Liver (tissue), 3 donors: ENCODE results near the gene VSIR.

Experiments used
- HNF4G ChIP-seq: IDR thresholded peaks from 2 replicates; pipeline ENCODE4 v1.6.1; 2016; ENCODE audit warnings: antibody characterized with exemption
- JUND ChIP-seq, 2 donors: IDR thresholded peaks; 2 replicates each; pipeline ENCODE4 v1.6.1; 2016; ENCODE audit warnings: antibody characterized with exemption in 2 of 2
- RAD21 ChIP-seq, 2 donors: IDR thresholded peaks; 2 replicates each; pipeline ENCODE4 v1.6.1; 2016; ENCODE audit warnings: antibody characterized with exemption in 2 of 2, mild to moderate bottlenecking in 2 of 2
- SP1 ChIP-seq: IDR thresholded peaks from 2 replicates; pipeline ENCODE4 v1.6.1; 2018; ENCODE audit warnings: antibody characterized with exemption, mild to moderate bottlenecking
- TAF1 ChIP-seq: conservative IDR thresholded peaks from 2 replicates; pipeline ENCODE4 v1.6.1; 2016; ENCODE audit warnings: antibody characterized with exemption, mild to moderate bottlenecking
- YY1 ChIP-seq: IDR thresholded peaks from 2 replicates; pipeline ENCODE4 v1.6.1; 2016; ENCODE audit warnings: antibody characterized with exemption, mild to moderate bottlenecking
- TF ChIP-seq, protein P1 (sequence below): fragments of 150-350 bp; IDR thresholded peaks from 2 replicates; pipeline ENCODE4 v1.5.1; 2017; ENCODE audit warnings: improper control_type of control experiment, low read depth, low read length; ENCODE audit not compliant: missing input control
- TF ChIP-seq, protein P2 (sequence below): IDR thresholded peaks from 2 replicates; pipeline ENCODE4 v1.6.1; 2016; ENCODE audit warnings: antibody characterized with exemption
- TF ChIP-seq, protein P3 (sequence below): IDR thresholded peaks from 2 replicates; pipeline ENCODE4 v1.6.1; 2016; ENCODE audit warnings: antibody characterized with exemption, mild to moderate bottlenecking
- TF ChIP-seq, protein P4 (sequence below): IDR thresholded peaks from 2 replicates; pipeline ENCODE4 v1.6.1; 2016; ENCODE audit warnings: antibody characterized with exemption
- donor health status: healthy.
- donor health status: healthy.

DNA sequence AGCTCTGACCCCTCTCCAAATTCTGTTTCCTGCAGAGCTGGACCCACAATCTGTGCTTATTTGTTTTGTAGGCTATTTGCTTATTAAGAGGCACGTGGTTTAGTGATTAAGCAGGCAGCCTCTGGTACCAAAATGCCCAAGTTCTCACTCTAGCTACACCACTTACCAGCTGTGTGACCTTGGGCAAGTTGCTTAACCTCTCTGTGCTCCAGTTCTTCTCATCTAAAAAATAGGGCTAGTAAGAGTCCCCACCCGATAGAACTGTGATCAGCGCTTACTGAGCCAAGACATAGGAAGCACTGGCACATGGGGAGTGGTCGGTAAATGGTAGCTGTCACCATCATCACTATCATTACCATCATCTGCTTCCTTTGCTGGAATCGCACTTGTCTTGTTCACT, 74.6 kb downstream of the VSIR start:
- TF ChIP-seq, protein P1, sequence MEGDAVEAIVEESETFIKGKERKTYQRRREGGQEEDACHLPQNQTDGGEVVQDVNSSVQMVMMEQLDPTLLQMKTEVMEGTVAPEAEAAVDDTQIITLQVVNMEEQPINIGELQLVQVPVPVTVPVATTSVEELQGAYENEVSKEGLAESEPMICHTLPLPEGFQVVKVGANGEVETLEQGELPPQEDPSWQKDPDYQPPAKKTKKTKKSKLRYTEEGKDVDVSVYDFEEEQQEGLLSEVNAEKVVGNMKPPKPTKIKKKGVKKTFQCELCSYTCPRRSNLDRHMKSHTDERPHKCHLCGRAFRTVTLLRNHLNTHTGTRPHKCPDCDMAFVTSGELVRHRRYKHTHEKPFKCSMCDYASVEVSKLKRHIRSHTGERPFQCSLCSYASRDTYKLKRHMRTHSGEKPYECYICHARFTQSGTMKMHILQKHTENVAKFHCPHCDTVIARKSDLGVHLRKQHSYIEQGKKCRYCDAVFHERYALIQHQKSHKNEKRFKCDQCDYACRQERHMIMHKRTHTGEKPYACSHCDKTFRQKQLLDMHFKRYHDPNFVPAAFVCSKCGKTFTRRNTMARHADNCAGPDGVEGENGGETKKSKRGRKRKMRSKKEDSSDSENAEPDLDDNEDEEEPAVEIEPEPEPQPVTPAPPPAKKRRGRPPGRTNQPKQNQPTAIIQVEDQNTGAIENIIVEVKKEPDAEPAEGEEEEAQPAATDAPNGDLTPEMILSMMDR: no peak
- TF ChIP-seq RAD21 (IDR thresholded peaks at IDR 0.05): no peak
- no peak for TF ChIP-seq HNF4G
- TF ChIP-seq SP1: no peak
- TF ChIP-seq, protein P2, sequence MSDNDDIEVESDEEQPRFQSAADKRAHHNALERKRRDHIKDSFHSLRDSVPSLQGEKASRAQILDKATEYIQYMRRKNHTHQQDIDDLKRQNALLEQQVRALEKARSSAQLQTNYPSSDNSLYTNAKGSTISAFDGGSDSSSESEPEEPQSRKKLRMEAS: no peak
- no peak for TF ChIP-seq YY1
- TF ChIP-seq JUND (IDR thresholded peaks at IDR 0.05): no peak
- TF ChIP-seq, protein P3, sequence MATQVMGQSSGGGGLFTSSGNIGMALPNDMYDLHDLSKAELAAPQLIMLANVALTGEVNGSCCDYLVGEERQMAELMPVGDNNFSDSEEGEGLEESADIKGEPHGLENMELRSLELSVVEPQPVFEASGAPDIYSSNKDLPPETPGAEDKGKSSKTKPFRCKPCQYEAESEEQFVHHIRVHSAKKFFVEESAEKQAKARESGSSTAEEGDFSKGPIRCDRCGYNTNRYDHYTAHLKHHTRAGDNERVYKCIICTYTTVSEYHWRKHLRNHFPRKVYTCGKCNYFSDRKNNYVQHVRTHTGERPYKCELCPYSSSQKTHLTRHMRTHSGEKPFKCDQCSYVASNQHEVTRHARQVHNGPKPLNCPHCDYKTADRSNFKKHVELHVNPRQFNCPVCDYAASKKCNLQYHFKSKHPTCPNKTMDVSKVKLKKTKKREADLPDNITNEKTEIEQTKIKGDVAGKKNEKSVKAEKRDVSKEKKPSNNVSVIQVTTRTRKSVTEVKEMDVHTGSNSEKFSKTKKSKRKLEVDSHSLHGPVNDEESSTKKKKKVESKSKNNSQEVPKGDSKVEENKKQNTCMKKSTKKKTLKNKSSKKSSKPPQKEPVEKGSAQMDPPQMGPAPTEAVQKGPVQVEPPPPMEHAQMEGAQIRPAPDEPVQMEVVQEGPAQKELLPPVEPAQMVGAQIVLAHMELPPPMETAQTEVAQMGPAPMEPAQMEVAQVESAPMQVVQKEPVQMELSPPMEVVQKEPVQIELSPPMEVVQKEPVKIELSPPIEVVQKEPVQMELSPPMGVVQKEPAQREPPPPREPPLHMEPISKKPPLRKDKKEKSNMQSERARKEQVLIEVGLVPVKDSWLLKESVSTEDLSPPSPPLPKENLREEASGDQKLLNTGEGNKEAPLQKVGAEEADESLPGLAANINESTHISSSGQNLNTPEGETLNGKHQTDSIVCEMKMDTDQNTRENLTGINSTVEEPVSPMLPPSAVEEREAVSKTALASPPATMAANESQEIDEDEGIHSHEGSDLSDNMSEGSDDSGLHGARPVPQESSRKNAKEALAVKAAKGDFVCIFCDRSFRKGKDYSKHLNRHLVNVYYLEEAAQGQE: no peak
- no peak for TF ChIP-seq TAF1
- TF ChIP-seq, protein P4, sequence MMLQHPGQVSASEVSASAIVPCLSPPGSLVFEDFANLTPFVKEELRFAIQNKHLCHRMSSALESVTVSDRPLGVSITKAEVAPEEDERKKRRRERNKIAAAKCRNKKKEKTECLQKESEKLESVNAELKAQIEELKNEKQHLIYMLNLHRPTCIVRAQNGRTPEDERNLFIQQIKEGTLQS: no peak
